ENCODE data around the gene MRGPRG. TPM values are rescaled to one million over a fixed set of nuclear protein-coding genes. Genes with fewer than 3 reads are reported as not detected.

MRGPRG gene
- total RNA-seq, 1 experiment from 2014 or later = not detected

GRCh38 chr11:3230636-3231549, 12.3 kb upstream of the MRGPRG start:
- Mint-ChIP-seq H3K36me3 (no peaks in the 10 kb centered on the region), H3K27me3 (ENCODE audit: low read depth) (peaks cover 11% of the 10 kb centered on the region), H3K9me3 (no peaks in the 10 kb centered on the region), H3K4me3 (no peak overlapping the region), H3K27ac (no peak overlapping the region), H3K4me1 (peaks cover 7% of the 10 kb centered on the region; the same call in 1 of the 2 replicates)
- DNase-seq (ENCODE audit: low spot score) = no peak
- ATAC-seq = no peak
- ChIA-PET POLR2A (no interaction called here), CTCF (interaction anchor here (2.1 kb wide), 1 partner anchor 139 kb away, joined by 7 read pairs; no protein-coding TSS in a partner anchor)
- TF ChIP-seq, protein P1, sequence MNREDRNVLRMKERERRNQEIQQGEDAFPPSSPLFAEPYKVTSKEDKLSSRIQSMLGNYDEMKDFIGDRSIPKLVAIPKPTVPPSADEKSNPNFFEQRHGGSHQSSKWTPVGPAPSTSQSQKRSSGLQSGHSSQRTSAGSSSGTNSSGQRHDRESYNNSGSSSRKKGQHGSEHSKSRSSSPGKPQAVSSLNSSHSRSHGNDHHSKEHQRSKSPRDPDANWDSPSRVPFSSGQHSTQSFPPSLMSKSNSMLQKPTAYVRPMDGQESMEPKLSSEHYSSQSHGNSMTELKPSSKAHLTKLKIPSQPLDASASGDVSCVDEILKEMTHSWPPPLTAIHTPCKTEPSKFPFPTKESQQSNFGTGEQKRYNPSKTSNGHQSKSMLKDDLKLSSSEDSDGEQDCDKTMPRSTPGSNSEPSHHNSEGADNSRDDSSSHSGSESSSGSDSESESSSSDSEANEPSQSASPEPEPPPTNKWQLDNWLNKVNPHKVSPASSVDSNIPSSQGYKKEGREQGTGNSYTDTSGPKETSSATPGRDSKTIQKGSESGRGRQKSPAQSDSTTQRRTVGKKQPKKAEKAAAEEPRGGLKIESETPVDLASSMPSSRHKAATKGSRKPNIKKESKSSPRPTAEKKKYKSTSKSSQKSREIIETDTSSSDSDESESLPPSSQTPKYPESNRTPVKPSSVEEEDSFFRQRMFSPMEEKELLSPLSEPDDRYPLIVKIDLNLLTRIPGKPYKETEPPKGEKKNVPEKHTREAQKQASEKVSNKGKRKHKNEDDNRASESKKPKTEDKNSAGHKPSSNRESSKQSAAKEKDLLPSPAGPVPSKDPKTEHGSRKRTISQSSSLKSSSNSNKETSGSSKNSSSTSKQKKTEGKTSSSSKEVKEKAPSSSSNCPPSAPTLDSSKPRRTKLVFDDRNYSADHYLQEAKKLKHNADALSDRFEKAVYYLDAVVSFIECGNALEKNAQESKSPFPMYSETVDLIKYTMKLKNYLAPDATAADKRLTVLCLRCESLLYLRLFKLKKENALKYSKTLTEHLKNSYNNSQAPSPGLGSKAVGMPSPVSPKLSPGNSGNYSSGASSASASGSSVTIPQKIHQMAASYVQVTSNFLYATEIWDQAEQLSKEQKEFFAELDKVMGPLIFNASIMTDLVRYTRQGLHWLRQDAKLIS (CRISPR knock-in tag; IDR thresholded peaks at IDR 0.05; ENCODE audit: borderline replicate concordance) = no peak
- TF ChIP-seq ZNF138 (CRISPR knock-in tag; conservative IDR thresholded peaks at IDR 0.05) (no peak), JUN (CRISPR knock-in tag; IDR thresholded peaks at IDR 0.05) (no peak), PREB (CRISPR knock-in tag; IDR thresholded peaks at IDR 0.05; ENCODE audit: borderline replicate concordance) (no peak), CREB1 (CRISPR knock-in tag; IDR thresholded peaks at IDR 0.05) (no peak), FOXK1 (CRISPR knock-in tag; IDR thresholded peaks at IDR 0.05) (no peak), NR2C2 (CRISPR knock-in tag; IDR thresholded peaks at IDR 0.05) (no peak), CBFB (CRISPR knock-in tag; IDR thresholded peaks at IDR 0.05; ENCODE audit: low read depth) (no peak)
- TF ChIP-seq, protein P2, sequence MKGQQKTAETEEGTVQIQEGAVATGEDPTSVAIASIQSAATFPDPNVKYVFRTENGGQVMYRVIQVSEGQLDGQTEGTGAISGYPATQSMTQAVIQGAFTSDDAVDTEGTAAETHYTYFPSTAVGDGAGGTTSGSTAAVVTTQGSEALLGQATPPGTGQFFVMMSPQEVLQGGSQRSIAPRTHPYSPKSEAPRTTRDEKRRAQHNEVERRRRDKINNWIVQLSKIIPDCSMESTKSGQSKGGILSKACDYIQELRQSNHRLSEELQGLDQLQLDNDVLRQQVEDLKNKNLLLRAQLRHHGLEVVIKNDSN (CRISPR knock-in tag; IDR thresholded peaks at IDR 0.05) = no peak

DNA sequence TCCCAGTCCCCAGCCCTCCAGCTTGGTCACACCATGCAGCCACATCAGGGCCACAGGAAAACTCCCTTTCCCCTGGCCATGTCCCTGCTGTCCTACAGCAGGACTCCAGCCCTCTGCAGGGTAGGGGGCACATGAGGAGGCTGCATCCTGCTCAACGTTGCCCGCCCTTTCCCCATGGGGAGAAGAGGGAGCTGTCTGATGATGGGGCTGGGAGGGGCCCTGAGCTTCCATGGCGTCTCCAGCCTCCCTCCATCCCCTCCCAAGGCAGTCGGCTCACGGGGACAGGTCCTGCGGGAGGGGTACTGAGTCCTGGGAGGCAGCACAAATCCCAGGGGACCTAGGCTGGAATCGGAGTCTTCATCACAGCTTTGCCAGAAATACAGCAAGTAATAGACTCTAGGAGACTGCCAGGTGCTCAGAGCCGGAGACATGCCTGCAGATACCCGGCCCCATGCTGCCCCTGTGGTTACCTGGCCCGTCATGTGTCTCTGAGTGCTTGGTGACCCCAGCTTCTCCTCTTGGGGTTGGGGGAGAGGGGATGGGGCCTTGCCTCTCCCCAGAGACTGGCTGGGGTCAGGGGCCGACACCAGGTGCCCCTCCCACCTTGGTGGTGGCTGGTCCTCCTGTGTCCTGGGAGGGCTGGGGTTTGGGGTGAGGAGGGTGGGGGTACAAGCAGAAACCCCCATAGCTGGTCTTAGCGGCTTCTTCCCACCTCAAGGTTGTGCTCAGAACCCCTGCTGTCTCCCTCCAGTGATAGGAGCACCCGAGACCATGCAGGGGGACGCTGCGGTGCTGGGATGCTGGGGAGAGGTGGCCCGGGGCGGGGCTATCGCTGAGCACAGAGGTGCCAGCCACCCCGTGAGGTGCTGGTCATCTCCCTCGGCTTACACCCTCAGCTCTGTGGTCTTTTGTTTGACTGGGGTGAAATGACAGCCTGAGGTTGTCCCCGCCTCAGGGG, 11.3 kb upstream of the MRGPRG start:
- no peak for ATAC-seq
- POLR2A ChIA-PET = no interaction called here
- H3K27me3 Mint-ChIP-seq (ENCODE audit: low read depth) = peaks cover 9% of the 10 kb centered on the region
- no peak for DNase-seq (ENCODE audit: low spot score)
- H3K27ac Mint-ChIP-seq = no peak overlapping the region
- no peaks in the 10 kb centered on the region for H3K36me3 Mint-ChIP-seq
- no peak overlapping the region for H3K4me3 Mint-ChIP-seq
- CTCF ChIA-PET = interaction anchor here (0.6 to 0.7 kb wide), 2 partner anchors 15 to 673 kb away, joined by 4 read pairs; no protein-coding TSS in a partner anchor
- TF ChIP-seq, protein P3, sequence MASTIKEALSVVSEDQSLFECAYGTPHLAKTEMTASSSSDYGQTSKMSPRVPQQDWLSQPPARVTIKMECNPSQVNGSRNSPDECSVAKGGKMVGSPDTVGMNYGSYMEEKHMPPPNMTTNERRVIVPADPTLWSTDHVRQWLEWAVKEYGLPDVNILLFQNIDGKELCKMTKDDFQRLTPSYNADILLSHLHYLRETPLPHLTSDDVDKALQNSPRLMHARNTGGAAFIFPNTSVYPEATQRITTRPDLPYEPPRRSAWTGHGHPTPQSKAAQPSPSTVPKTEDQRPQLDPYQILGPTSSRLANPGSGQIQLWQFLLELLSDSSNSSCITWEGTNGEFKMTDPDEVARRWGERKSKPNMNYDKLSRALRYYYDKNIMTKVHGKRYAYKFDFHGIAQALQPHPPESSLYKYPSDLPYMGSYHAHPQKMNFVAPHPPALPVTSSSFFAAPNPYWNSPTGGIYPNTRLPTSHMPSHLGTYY (CRISPR knock-in tag; IDR thresholded peaks at IDR 0.05) = no peak
- peaks cover 7% of the 10 kb centered on the region; the same call in 1 of the 2 replicates for H3K4me1 Mint-ChIP-seq
- no peaks in the 10 kb centered on the region for H3K9me3 Mint-ChIP-seq

DNA sequence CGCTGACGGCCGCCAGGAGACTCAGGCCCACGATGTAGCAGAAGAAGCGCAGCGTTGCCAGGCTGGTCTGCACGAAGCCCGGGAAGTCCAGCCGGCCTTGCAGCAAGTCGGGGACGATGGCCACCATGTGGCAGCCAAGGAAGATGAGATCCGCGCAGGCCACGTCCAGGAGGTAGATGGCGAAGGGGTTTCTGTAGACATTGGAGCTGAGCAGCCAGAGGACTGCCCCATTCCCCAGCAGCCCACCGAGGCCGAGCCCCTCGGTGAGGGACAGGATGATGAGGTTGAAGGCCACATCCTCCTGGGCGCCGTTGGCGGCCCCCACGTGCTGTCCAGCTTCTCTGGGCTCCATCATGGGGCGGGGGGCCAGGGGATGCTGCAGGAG, 9.8 kb upstream of the MRGPRG start:
- TF ChIP-seq ETV6 (CRISPR knock-in tag; IDR thresholded peaks at IDR 0.05) (no peak), ESRRA (CRISPR knock-in tag; IDR thresholded peaks at IDR 0.05; ENCODE audit: borderline replicate concordance) (no peak), NR3C1 (CRISPR knock-in tag; conservative IDR thresholded peaks at IDR 0.05; ENCODE audit: low read depth) (no peak), RORB (CRISPR knock-in tag; IDR thresholded peaks at IDR 0.05) (no peak), ZMAT4 (CRISPR knock-in tag; IDR thresholded peaks at IDR 0.05) (no peak), MYBL2 (CRISPR knock-in tag; IDR thresholded peaks at IDR 0.05) (no peak), ZNF416 (CRISPR knock-in tag; IDR thresholded peaks at IDR 0.05) (no peak), GABPB1 (CRISPR knock-in tag; IDR thresholded peaks at IDR 0.05) (no peak), FOXP1 (CRISPR knock-in tag; IDR thresholded peaks at IDR 0.05; ENCODE audit: borderline replicate concordance) (no peak)
- TF ChIP-seq, protein P4, sequence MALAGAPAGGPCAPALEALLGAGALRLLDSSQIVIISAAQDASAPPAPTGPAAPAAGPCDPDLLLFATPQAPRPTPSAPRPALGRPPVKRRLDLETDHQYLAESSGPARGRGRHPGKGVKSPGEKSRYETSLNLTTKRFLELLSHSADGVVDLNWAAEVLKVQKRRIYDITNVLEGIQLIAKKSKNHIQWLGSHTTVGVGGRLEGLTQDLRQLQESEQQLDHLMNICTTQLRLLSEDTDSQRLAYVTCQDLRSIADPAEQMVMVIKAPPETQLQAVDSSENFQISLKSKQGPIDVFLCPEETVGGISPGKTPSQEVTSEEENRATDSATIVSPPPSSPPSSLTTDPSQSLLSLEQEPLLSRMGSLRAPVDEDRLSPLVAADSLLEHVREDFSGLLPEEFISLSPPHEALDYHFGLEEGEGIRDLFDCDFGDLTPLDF (CRISPR knock-in tag; IDR thresholded peaks at IDR 0.05) = no peak
- Mint-ChIP-seq H3K4me3 (no peak overlapping the region), H3K27me3 (ENCODE audit: low read depth) (peaks cover 4% of the 10 kb centered on the region; the same call in 1 of the 2 replicates), H3K9me3 (no peaks in the 10 kb centered on the region), H3K36me3 (no peaks in the 10 kb centered on the region), H3K4me1 (peaks cover 22% of the 10 kb centered on the region), H3K27ac (no peak overlapping the region)
- POLR2A ChIA-PET = no interaction called here
- no peak for DNase-seq (ENCODE audit: low spot score)
- no peak for ATAC-seq
- CTCF ChIA-PET = no interaction called here
